HCT116 (cell line): Measurements from ENCODE around the gene LCAT. TPM values are rescaled to one million over a fixed set of nuclear protein-coding genes. Genes with fewer than 3 reads are reported as not detected.

Experiments used
- ATAC-seq: fragments of 200-7000 bp; cut with Tn5 transposase; 2 replicates; pipeline ENCODE4 v1.9.1; 2020; ENCODE audit warnings: mild to moderate bottlenecking, moderate library complexity
- BruUV-seq: library from RNA; stranded (reverse); fragments of 400-500 nt; replicated peaks from 2 replicates; lab custom pipeline; 2021; lab: Mats Ljungman, UMichigan
- CTCF ChIA-PET: fragments of 300-600 bp; sonication (Branson Sonifier 250); formaldehyde crosslinking; loops from one replicate; lab custom pipeline; 2021; ENCODE audit warnings: antibody characterized with exemption; lab: Charles Lee
- POLR2A ChIA-PET: fragments of 300-600, 350-600 bp; sonication (Branson Sonifier 250); formaldehyde crosslinking; loops from one replicate; lab custom pipeline; 2021; ENCODE audit warnings: antibody characterized with exemption; lab: Charles Lee
- RAD21 ChIA-PET, 2 experiments: fragments of 300-600 bp; sonication (Branson Sonifier 250); formaldehyde crosslinking; loops; one replicate each; lab custom pipeline; 2023; ENCODE audit warnings: low total read pairs in 2 of 2; ENCODE audit not compliant: uncharacterized antibody in 2 of 2, unreplicated experiment in 2 of 2, low non-redundant PET in 1 of 2; lab: Charles Lee
- DNase-seq: peaks from one replicate; pipeline ENCODE4 v3.0.0-alpha.2; 2010; ENCODE audit warnings: low read depth, low spot score
- H2AFZ ChIP-seq: fragments of 200-600 bp; shearing (Covaris generic), sonication (generic); 2 replicates; pipeline ENCODE4 v1.6.1; 2017; ENCODE audit warnings: low read depth, mixed run types, mixed read lengths, antibody characterized with exemption, low read length; ENCODE audit not compliant: poor library complexity, severe bottlenecking
- H3K27ac ChIP-seq: 2 replicates; pipeline ENCODE4 v1.5.1; 2012; ENCODE audit warnings: low read depth, low read length
- H3K27me3 ChIP-seq: fragments of 200-600 bp; sonication (generic); 2 replicates; pipeline ENCODE4 v1.6.1; 2016; ENCODE audit warnings: mixed run types, low read length, mixed read lengths; ENCODE audit not compliant: insufficient read depth
- H3K36me3 ChIP-seq, 2 experiments: fragments of 200-500 bp in 1 of 2; fragments of 200-600 bp in 1 of 2; sonication (Bioruptor generic) in 1 of 2; sonication (generic) in 1 of 2; 2 replicates each; pipeline versions ENCODE4 v1.5.1 to v1.6.1; 2014 to 2016; ENCODE audit warnings: low read length in 2 of 2, inconsistent platforms in 1 of 2, mixed read lengths in 1 of 2, mixed run types in 1 of 2; ENCODE audit not compliant: insufficient read depth in 2 of 2, control insufficient read depth in 1 of 2
- H3K4me1 ChIP-seq, 2 experiments: fragments of 200-600 bp in 1 of 2; sonication (generic) in 1 of 2; 2 replicates each; pipeline versions ENCODE4 v1.5.1 to v1.6.1; 2012 to 2017; ENCODE audit warnings: low read length in 2 of 2, inconsistent platforms in 1 of 2, mild to moderate bottlenecking in 1 of 2, mixed read lengths in 1 of 2, mixed run types in 1 of 2, moderate library complexity in 1 of 2; ENCODE audit not compliant: insufficient read depth in 2 of 2, control insufficient read depth in 1 of 2
- H3K4me2 ChIP-seq: fragments of 200-600 bp; sonication (generic); 2 replicates; pipeline ENCODE4 v1.6.1; 2017; ENCODE audit warnings: mixed run types, low read length, mixed read lengths
- H3K4me3 ChIP-seq, 2 experiments: fragments of 200-600 bp in 1 of 2; sonication (generic) in 1 of 2; replicated peaks in 1 of 2; 2 replicates each; pipeline ENCODE4 v1.5.1; 2011 to 2016; ENCODE audit warnings: low read length in 2 of 2, control low read depth in 1 of 2, low read depth in 1 of 2, mild to moderate bottlenecking in 1 of 2, mixed read lengths in 1 of 2, mixed run types in 1 of 2
- H3K79me2 ChIP-seq: fragments of 200-600 bp; sonication (generic); 2 replicates; pipeline ENCODE4 v1.6.1; 2017; ENCODE audit warnings: mild to moderate bottlenecking, mixed run types, low read length, moderate library complexity, mixed read lengths; ENCODE audit not compliant: insufficient read depth
- H3K9ac ChIP-seq: fragments of 200-600 bp; sonication (generic); 2 replicates; pipeline ENCODE4 v1.6.1; 2016; ENCODE audit warnings: low read length, mixed read lengths
- H3K9me2 ChIP-seq: fragments of 200-600 bp; sonication (generic), shearing (Covaris generic); 2 replicates; pipeline ENCODE4 v1.6.1; 2017; ENCODE audit warnings: mixed run types, mild to moderate bottlenecking, moderate library complexity; ENCODE audit not compliant: insufficient read depth
- H3K9me3 ChIP-seq, 2 experiments: fragments of 200-500 bp in 1 of 2; fragments of 200-600 bp in 1 of 2; sonication (Bioruptor generic) in 1 of 2; sonication (generic) in 1 of 2; 2 replicates each; pipeline ENCODE4 v1.6.1; 2014 to 2017; ENCODE audit warnings: low read length in 2 of 2, mixed read lengths in 2 of 2, inconsistent platforms in 1 of 2, low read depth in 1 of 2, mild to moderate bottlenecking in 1 of 2, mixed run types in 1 of 2, moderate library complexity in 1 of 2; ENCODE audit not compliant: control insufficient read depth in 1 of 2, insufficient read depth in 1 of 2
- H4K20me1 ChIP-seq: fragments of 200-600 bp; sonication (generic), shearing (Covaris generic); 2 replicates; pipeline ENCODE4 v1.6.1; 2017; ENCODE audit warnings: mixed run types, mild to moderate bottlenecking, moderate library complexity; ENCODE audit not compliant: insufficient read depth
- CEBPB ChIP-seq: IDR thresholded peaks from 2 replicates; pipeline ENCODE4 v1.6.1; 2012; ENCODE audit warnings: low read depth
- CTCF ChIP-seq, 3 experiments: fragments of 200-600 bp in 1 of 3; sonication (generic) in 1 of 3; IDR thresholded peaks in 2 of 3; conservative IDR thresholded peaks in 1 of 3; 2 replicates each; pipeline ENCODE4 v1.5.1; 2012 to 2017; ENCODE audit warnings: low read depth in 2 of 3, low read length in 2 of 3, antibody characterized with exemption in 1 of 3, borderline replicate concordance in 1 of 3, control low read depth in 1 of 3, mild to moderate bottlenecking in 1 of 3, mixed read lengths in 1 of 3, mixed run types in 1 of 3, moderate library complexity in 1 of 3; ENCODE audit not compliant: insufficient read depth in 1 of 3
- ELF1 ChIP-seq: IDR thresholded peaks from 2 replicates; pipeline ENCODE4 v1.6.1; 2012; ENCODE audit warnings: low read depth, borderline replicate concordance
- EZH2 ChIP-seq: fragments of 200-600 bp; sonication (generic); IDR thresholded peaks from 2 replicates; pipeline ENCODE4 v1.6.1; 2017; ENCODE audit warnings: antibody characterized with exemption, mixed run types
- EZH2phosphoT487 ChIP-seq: fragments of 200-600 bp; IDR thresholded peaks from 2 replicates; pipeline ENCODE4 v1.6.1; 2018; ENCODE audit warnings: antibody characterized with exemption, borderline replicate concordance
- FOSL1 ChIP-seq: IDR thresholded peaks from 2 replicates; pipeline ENCODE4 v1.6.1; 2012; ENCODE audit warnings: low read depth
- MAX ChIP-seq: IDR thresholded peaks from 2 replicates; pipeline ENCODE4 v1.6.1; 2012
- POLR2AphosphoS5 ChIP-seq: IDR thresholded peaks from 2 replicates; pipeline ENCODE4 v1.6.1; 2011; ENCODE audit warnings: mild to moderate bottlenecking, low read depth, low read length, moderate library complexity
- RAD21 ChIP-seq: IDR thresholded peaks from 2 replicates; pipeline ENCODE4 v1.6.1; 2012; ENCODE audit warnings: low read depth, mild to moderate bottlenecking
- REST ChIP-seq: IDR thresholded peaks from 2 replicates; pipeline ENCODE4 v1.6.1; 2012; ENCODE audit warnings: low read depth
- SIN3A ChIP-seq: IDR thresholded peaks from 2 replicates; pipeline ENCODE4 v1.6.1; 2012; ENCODE audit warnings: low read depth
- SP1 ChIP-seq: IDR thresholded peaks from 2 replicates; pipeline ENCODE4 v1.6.1; 2012; ENCODE audit warnings: low read depth
- SRF ChIP-seq: IDR thresholded peaks from 2 replicates; pipeline ENCODE4 v1.6.1; 2012; ENCODE audit warnings: low read depth
- YY1 ChIP-seq: IDR thresholded peaks from 2 replicates; pipeline ENCODE4 v1.6.1; 2011; ENCODE audit warnings: low read length, low read depth, moderate library complexity, mild to moderate bottlenecking; ENCODE audit not compliant: insufficient replicate concordance; ENCODE audit errors: extremely low read depth
- ZBTB33 ChIP-seq: IDR thresholded peaks from 2 replicates; pipeline ENCODE4 v1.6.1; 2011; ENCODE audit warnings: mild to moderate bottlenecking, low read length, moderate library complexity; ENCODE audit not compliant: insufficient replicate concordance; ENCODE audit errors: extremely low read depth
- ZNF274 ChIP-seq: fragments of 200-500 bp; sonication (Bioruptor generic); IDR thresholded peaks from 2 replicates; pipeline ENCODE4 v1.6.1; 2014; ENCODE audit warnings: mild to moderate bottlenecking, low read depth, low read length, inconsistent platforms
- intact Hi-C: fragments of 100-400 bp; cut with micrococcal nuclease; formaldehyde crosslinking; loops from 2 replicates; pipeline ENCODE4 v1.10.0; 2022
- total RNA-seq: library from RNA; stranded (reverse); gene quantifications from one replicate; pipeline ENCODE4 v1.2.1, GENCODE V29; 2021; ENCODE audit not compliant: unreplicated experiment

The LCAT gene
- total RNA-seq, 1 experiment from 2014 or later: 17.6 TPM

GRCh38 chr16:67922740-67923139, 21.2 kb downstream of the LCAT start:
- H3K79me2 ChIP-seq: no peaks in the 10 kb centered on the region
- DNase-seq (no peak), ATAC-seq (no peak)
- no peak for TF ChIP-seq MAX
- no peak for TF ChIP-seq ELF1
- no peak for TF ChIP-seq RAD21
- TF ChIP-seq ZNF274: no peak
- TF ChIP-seq SRF: no peak
- TF ChIP-seq REST: no peak
- no peak for TF ChIP-seq SP1
- TF ChIP-seq FOSL1: no peak
- TF ChIP-seq EZH2: no peak
- TF ChIP-seq ZBTB33: no peak
- TF ChIP-seq SIN3A: no peak
- no peak for TF ChIP-seq EZH2phosphoT487
- TF ChIP-seq YY1: no peak
- TF ChIP-seq POLR2AphosphoS5: no peak
- no peak for TF ChIP-seq CEBPB
- no peak for TF ChIP-seq CTCF (IDR thresholded peaks at IDR 0.05 in 2 of 3, conservative IDR thresholded peaks at IDR 0.05 in 1 of 3; ENCODE audit: borderline replicate concordance in 1 of 3, insufficient read depth in 1 of 3, low read depth in 2 of 3, low read length in 2 of 3)
- H3K4me3 ChIP-seq: no peak overlapping the region
- CTCF ChIA-PET: interaction anchor here (1.4 kb wide), 1 partner anchor 39 kb away, joined by 3 read pairs; no protein-coding TSS in a partner anchor
- H3K4me1 ChIP-seq: peaks cover 4 to 6% of the 10 kb centered on the region in 2 experiments
- no peaks in the 10 kb centered on the region for H3K9me3 ChIP-seq
- H4K20me1 ChIP-seq: no peaks in the 10 kb centered on the region
- H2AFZ ChIP-seq: no peak overlapping the region
- POLR2A ChIA-PET: no interaction called here
- no TSS peak for BruUV-seq
- H3K9ac ChIP-seq: no peak overlapping the region
- no peaks in the 10 kb centered on the region for H3K9me2 ChIP-seq
- intact Hi-C loops: no loop called here
- RAD21 ChIA-PET: no interaction called here
- H3K36me3 ChIP-seq: no peaks in the 10 kb centered on the region
- no peak overlapping the region for H3K4me2 ChIP-seq
- H3K27me3 ChIP-seq: no peaks in the 10 kb centered on the region
- no peak overlapping the region for H3K27ac ChIP-seq
